ENCODE measurements around the gene MTNR1B.

DNA sequence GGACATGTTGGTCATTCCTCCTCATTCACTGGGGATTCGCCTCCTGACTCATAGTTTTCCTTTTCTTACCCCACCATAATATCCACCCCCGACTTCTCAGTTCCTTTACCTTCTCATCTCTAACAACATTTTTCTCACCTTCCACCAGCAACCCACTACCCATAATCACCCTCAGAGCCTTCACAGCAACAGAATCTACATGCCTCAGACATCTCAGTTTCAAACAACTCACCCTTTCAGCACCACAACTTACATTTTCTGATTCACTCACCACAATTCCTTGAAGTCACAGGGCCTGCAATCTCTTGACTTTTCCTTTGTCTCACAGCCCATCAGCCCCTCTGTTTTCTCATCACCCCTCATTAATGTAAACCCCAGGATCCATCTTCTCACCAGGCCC, 2.3 kb upstream of the MTNR1B start:
- TF ChIP-seq POLR2AphosphoS5 (IDR thresholded peaks at IDR 0.05; ENCODE audit: low read depth, low read length): no peak
- TF ChIP-seq, protein P1, sequence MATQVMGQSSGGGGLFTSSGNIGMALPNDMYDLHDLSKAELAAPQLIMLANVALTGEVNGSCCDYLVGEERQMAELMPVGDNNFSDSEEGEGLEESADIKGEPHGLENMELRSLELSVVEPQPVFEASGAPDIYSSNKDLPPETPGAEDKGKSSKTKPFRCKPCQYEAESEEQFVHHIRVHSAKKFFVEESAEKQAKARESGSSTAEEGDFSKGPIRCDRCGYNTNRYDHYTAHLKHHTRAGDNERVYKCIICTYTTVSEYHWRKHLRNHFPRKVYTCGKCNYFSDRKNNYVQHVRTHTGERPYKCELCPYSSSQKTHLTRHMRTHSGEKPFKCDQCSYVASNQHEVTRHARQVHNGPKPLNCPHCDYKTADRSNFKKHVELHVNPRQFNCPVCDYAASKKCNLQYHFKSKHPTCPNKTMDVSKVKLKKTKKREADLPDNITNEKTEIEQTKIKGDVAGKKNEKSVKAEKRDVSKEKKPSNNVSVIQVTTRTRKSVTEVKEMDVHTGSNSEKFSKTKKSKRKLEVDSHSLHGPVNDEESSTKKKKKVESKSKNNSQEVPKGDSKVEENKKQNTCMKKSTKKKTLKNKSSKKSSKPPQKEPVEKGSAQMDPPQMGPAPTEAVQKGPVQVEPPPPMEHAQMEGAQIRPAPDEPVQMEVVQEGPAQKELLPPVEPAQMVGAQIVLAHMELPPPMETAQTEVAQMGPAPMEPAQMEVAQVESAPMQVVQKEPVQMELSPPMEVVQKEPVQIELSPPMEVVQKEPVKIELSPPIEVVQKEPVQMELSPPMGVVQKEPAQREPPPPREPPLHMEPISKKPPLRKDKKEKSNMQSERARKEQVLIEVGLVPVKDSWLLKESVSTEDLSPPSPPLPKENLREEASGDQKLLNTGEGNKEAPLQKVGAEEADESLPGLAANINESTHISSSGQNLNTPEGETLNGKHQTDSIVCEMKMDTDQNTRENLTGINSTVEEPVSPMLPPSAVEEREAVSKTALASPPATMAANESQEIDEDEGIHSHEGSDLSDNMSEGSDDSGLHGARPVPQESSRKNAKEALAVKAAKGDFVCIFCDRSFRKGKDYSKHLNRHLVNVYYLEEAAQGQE (IDR thresholded peaks at IDR 0.05; ENCODE audit: insufficient read depth in 1 of 2, low read depth in 2 of 2, low read length in 2 of 2): no peak

Measured in PFSK-1 (cell line).